Activated CD8-positive, alpha-beta memory T cell treated with anti-CD3 and anti-CD28 coated beads for 24 hours (primary cell): ENCODE data around the gene G6PC2.
"Not testable (repeated sequence)": the region's sequence is repeated elsewhere in the genome, so short reads cannot be mapped to it uniquely, and the experiment has no call there.

Experiments used
- DNase-seq: peaks from one replicate; pipeline ENCODE4 v3.0.0-alpha.2; 2020

Gene G6PC2

GRCh38 chr2:168901003-168901402 is at the start of gene G6PC2:
Gene G6PC2 (plus strand): TSS chr2:168901291. CDS start chr2:168901332, 41 bp downstream.
- no peak for DNase-seq

DNA sequence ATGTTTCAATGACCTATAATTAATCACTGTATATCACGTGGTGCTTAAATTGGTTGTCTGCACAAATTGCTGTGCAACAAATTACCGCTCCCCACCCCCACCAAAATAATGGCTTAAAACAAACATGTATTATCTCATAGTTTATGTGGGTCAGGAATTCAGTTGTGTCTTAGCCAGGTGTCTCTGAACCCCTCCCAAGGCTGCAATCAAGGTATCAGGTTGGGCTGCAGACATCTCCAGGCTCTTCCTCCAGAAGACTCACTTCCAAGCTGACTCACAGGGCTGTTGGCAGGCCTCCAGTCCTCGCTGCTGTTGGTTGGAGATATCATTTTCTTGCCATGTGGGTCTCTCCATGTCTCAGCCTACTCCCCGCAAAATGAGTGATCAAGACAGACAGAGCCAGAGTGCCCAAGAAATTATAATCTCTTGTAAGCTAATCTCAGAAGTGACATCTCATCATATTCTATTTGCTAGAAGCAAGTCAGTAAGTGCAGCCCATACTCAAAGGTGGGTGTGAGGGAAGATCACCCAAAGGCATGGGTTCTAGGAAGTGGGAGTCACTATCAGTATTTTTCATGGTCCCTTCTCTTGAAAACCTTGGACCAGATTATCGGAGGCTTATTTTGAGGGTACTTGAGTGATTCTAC is 49.3 kb upstream of the G6PC2 start:
- no peak for DNase-seq

GRCh38 chr2:168852481-168852880 is 48.6 kb upstream of the G6PC2 start:
- no peak for DNase-seq

DNA sequence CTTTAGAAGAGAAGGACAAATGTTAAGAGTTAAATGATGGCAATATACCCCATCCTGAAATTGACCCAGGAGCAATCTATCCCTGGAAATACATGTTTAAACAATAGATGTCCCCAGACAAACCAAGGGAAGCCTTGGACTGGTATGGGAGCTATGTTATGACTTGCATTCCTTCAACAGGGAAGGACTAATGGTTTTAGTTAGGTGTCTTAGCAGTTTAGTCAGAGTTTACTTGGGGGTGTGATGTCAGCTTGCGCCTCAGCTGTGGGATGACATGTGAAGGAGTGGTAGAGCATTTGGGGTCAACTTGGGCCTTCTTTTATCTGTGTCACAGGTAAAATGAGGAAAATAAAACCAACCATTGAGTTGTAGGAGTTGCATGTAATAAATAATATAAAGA is 47.6 kb upstream of the G6PC2 start:
- no peak for DNase-seq

GRCh38 chr2:168854651-168855050 is 46.4 kb upstream of the G6PC2 start:
- DNase-seq, result no peak

GRCh38 chr2:168855601-168856000 is 45.5 kb upstream of the G6PC2 start:
- DNase-seq, result no peak

DNA sequence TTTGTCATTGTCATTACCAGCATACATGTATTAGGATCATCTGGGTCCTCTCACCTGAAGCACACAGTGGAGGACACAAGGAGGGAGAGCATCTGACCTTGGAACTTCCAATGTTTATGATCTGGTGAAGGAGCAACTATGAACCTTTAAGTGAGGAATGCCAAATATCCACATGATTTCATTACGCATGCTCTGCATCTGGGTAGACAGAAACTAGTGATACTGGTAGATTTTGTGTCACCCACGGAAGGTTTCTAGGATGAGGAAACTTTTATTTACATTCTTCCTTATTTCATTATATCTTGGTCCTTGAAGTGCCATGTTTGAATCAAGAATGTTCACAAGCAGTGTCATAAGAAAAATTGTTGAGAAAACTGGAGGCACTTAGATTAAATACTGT is 42.9 kb upstream of the G6PC2 start:
- DNase-seq, result no peak

DNA sequence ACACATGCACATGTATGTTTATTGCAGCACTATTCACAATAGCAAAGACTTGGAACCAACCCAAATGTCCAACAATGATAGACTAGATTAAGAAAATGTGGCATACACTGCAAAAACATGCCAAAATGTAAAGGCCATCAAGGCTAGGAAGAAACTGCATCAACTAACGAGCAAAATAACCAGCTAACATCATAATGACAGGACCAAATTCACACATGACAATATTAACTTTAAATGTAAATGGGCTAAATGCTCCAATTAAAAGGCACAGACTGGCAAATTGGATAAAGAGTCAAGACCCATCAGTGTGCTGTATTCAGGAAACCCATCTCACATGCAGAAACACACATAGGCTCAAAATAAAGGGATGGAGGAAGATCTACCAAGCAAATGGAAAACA is 33.9 kb upstream of the G6PC2 start:
- DNase-seq, result not testable (repeated sequence)

DNA sequence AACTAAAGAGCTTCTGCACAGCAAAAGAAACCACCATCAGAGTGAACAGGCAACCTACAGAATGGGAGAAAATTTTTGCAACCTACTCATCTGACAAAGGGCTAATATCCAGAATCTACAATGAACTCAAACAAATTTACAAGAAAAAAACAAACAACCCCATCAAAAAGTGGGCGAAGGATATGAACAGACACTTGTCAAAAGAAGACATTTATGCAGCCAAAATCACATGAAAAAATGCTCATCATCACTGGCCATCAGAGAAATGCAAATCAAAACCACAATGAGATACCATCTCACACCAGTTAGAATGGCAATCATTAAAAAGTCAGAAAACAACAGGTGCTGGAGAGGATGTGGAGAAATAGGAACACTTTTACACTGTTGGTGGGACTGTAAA is 30.7 kb upstream of the G6PC2 start:
- DNase-seq, result not testable (repeated sequence)

- DNase-seq, result not testable (repeated sequence)
Observed at GRCh38 chr2:168870824-168871223, 30.3 kb upstream of the G6PC2 start.

GRCh38 chr2:168874368-168875054 is 26.6 kb upstream of the G6PC2 start:
- no peak for DNase-seq

- not testable (repeated sequence) for DNase-seq
Observed at GRCh38 chr2:168882163-168882562, 18.9 kb upstream of the G6PC2 start.

DNA sequence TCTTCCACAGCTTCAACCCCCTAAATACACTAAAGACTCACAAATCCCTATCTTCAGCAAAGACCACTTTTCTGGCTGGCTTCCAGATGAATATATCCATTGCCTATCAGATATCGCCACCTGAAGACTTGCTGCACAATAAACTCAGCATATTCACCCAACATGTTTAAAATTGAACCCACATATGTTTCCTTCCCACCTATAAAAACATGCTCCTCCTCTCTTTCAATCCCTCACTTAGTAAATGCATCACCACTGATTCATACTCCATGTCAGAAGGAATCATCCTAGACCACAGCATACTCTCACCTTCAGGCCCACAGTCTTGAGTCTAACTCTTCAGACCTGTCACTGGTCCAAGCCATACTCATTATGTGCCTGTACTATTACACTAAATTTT is 16.1 kb upstream of the G6PC2 start:
- DNase-seq, result no peak

GRCh38 chr2:168889635-168890005 is 11.5 kb upstream of the G6PC2 start:
- DNase-seq, result no peak

GRCh38 chr2:168890006-168890782 is 10.9 kb upstream of the G6PC2 start, which contains the start of gene SPC25:
Gene SPC25 (minus strand): TSS chr2:168890430. CDS start chr2:168889519, 911 bp downstream.
- peak; percentile 91 for DNase-seq

DNA sequence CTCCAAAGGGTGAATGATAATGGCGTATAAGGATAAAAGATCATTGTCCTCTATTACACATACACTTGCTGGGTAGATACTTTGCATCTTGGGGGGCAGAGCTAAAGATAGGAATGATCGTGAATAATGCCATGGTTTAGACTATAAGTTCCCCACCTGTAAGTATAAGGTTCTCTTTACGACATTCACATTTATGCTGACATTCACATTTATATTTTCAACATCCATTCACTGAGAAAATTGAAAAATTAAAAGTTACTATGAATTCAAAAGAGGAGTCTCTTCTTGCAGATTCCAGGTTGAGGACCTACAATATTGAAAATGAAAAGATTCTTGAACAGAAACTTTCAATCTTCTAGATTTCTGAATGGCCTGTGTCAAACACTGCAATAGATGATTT is 8.8 kb upstream of the G6PC2 start:
- DNase-seq, result no peak

DNA sequence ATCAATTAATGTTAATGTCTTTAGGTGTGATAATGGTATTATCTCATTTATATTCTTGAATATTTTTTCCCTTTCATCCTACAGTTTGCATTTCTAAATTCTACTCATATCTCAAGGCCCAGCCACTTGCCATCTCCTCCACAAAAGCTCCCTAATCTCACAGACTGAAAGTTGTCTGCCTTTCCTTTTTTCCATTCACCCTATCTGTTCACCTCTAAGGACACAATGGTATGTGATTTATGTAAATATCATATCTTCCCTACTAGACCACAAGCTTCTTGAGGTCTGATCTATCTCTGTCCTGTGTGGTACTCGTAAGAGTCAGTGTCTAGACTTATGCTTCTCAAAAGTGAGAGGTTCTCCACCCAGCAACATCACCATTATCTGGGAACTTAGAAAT is 7.0 kb upstream of the G6PC2 start:
- no peak for DNase-seq

DNA sequence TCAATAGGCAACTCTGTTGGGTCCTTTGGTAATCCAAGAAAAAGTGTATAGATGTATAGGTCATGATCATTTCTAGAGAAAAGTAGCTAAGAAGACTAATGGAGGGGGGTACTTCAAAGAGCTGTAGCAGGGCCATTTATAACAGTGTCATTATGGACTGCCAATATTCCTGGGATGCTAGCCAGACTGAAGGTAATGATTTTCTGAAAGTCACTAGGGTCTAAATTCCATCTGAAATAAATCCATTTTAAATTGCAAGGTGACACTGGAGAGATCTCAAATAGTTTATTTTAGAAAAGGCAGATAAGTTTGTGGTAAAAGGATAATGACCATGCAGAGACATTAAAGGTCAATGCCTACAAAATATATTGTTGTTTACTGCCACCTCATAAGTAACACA is 6.4 kb upstream of the G6PC2 start:
- no peak for DNase-seq

DNA sequence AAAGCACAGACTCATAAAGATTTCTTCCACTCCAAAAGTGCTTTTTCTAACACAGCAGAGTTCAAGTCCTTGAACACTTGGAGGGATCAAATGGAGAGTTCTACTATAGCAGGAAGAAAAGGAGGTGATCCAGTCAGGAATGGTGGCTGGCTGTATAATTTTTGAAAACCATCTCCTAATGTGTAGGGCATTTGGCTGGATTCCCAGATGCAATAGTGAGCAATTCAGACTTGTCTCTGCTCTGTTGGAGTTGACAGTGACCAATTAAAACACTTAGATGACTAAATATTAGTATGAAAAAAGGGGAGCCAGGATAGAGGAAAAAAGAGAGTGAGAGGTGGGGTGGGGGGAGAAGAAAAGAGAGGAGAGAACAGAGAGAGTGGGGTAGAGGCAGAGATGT is 5.3 kb upstream of the G6PC2 start:
- DNase-seq, result no peak

- no peak for DNase-seq
Observed at GRCh38 chr2:168896783-168897182, 4.3 kb upstream of the G6PC2 start.

GRCh38 chr2:168897449-168897848 is 3.6 kb upstream of the G6PC2 start:
- DNase-seq, result no peak

GRCh38 chr2:168903888-168904287 is 2.8 kb downstream of the G6PC2 start:
- no peak for DNase-seq

DNA sequence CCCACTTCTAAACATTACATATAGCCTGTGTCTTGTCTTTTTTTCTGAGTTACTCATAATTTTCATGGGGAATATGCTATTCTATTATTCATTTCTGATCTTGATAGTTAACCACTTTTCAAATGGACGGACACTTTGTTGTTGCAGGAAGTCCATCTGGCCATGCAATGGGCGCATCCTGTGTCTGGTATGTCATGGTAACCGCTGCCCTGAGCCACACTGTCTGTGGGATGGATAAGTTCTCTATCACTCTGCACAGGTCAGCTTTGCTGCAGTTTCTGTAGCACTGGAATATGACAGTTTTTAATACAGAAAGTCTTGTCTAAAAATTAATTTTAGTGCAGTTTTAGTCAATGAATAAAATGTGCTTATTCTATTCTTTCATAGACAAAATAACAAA is 3.3 kb downstream of the G6PC2 start:
- DNase-seq, result no peak
